A549 treated with Mapracorat at 1 μM for 4 hours (cell line): ENCODE results near the gene RTN4RL2. TPM values are rescaled to one million over a fixed set of nuclear protein-coding genes. Genes with fewer than 3 reads are reported as not detected.

Experiments
- total RNA-seq: library from RNA; stranded (reverse); fragments of 200-300 nt; extraction: Qiagen RNA extraction; gene quantifications from 5 replicates; pipeline ENCODE4 v1.2.3, GENCODE V29; 2022

RTN4RL2 gene
- total RNA-seq = 49.0 to 100 TPM (median 88.4 TPM) in 5 replicates

DNA sequence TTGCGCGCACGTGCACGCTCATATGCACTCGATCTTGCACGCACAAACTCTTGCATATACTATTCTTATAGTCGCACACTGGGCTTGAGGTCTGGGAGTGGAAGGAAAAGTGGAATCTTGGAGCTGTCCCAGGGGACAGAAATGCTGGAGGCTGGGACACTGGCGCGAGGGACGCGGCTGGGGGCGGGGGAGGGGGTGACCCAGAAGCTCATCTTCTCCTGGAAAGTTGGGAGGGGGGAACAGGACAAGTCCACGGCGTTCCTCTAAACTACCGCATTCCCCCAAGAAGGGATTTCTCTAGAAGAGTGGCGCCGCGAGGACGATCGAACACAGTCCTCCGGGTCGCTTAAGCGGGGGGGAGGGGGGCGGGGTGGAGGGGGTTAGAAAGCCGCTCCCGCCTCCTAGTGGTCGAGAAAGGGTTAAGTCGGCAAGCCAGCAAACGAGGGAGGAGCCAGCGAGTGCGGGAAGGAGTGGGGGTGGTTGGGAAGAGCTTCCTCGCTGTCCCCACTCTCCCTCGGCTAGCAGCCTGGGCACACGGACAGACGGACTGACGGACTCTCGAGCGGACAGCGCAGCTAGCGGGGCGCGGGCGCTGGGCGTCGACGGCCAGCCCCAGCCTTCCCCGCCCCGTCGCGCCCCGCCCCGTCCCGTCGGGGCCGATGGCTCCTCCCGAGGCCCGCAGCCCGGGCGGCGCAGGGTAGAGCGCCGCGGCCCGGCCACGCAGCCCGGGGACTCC lies at the start of gene RTN4RL2:
Gene RTN4RL2 (plus strand): TSS at position 507 of the 736 bp plus-strand sequence. CDS start 338 bp downstream, outside the sequence.

GRCh38 chr11:57426929-57427726 lies 33.2 kb upstream of the RTN4RL2 start, which contains the start of gene SLC43A3:
Gene SLC43A3 (minus strand): TSS chr11:57427121. CDS start chr11:57426172, 949 bp downstream.

DNA sequence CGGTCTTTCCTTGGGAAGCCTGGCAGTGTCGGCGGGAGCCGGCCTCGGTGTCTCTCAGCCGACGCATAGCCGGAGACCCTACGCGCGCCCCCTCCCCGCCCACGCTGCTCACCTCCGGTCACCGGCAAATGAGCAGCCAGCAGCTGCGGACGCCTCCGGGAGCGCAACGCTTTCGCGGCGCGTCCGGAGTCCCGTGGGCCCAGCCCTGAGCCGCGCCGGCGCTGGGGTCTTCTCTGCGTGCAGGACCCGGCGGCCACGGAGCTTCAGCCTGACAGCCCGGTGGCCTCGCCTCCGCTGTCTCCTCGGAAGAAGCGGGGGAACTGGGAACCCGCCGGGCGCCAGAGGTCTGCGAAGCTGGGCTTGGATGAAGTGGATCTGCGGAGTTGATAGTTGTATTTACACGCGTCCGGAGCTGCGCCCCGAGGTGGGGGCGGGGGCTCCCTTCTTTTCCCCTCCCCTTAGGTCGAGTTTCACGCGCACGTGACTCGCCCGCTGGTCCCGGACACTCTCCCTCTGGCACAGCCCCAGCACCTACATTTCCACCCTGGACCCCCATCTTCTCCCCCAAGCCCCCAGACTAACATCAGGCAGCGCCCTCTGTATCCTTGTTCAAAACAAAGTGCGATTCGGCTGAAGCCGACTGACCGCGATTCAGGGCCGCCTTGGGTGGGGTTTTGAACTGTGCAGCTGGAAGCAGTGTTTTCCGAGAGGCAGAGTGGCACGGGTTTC lies 55.2 kb downstream of the RTN4RL2 start, which contains the start of gene SLC43A1:
Gene SLC43A1 (minus strand): TSS at position 371 of the 729 bp plus-strand sequence. CDS start 1,591 bp downstream, outside the sequence.

Other genes starting within 250 kb of the RTN4RL2 start
- 0.05 to 0.07 TPM in 2 of 5 replicates, not detected in the others for gene APLNR, start 223.3 kb upstream of the RTN4RL2 start, total RNA-seq
- 69.6 to 91.9 TPM (median 88.9 TPM) in 5 replicates for gene TNKS1BP1, start 135.6 kb upstream of the RTN4RL2 start, total RNA-seq
- gene SSRP1, start 124.6 kb upstream of the RTN4RL2 start, total RNA-seq = 202 to 254 TPM (median 221 TPM) in 5 replicates
- 0.10 to 0.29 TPM (median 0.18 TPM) in 5 replicates for gene P2RX3, start 122.2 kb upstream of the RTN4RL2 start, total RNA-seq
- not detected in 5 replicates for gene PRG3, start 79.4 kb upstream of the RTN4RL2 start, total RNA-seq
- gene PRG2, start 69.9 kb upstream of the RTN4RL2 start, total RNA-seq = not detected in 5 replicates
- 0.26 to 0.55 TPM (median 0.45 TPM) in 5 replicates for gene SLC43A3, start 33.4 kb upstream of the RTN4RL2 start, total RNA-seq
- gene SLC43A1, start 55.2 kb downstream of the RTN4RL2 start, total RNA-seq = 2.1 to 3.3 TPM (median 2.6 TPM) in 5 replicates
- gene TIMM10, start 70.2 kb downstream of the RTN4RL2 start, total RNA-seq = 146 to 173 TPM (median 158 TPM) in 5 replicates
- not detected in 5 replicates for gene SMTNL1, start 77.1 kb downstream of the RTN4RL2 start, total RNA-seq
- gene UBE2L6, start 107.1 kb downstream of the RTN4RL2 start, total RNA-seq = 34.7 to 42.5 TPM (median 39.8 TPM) in 5 replicates
- gene SERPING1, start 137.2 kb downstream of the RTN4RL2 start, total RNA-seq = 0.63 to 1.0 TPM (median 0.83 TPM) in 5 replicates
- 0.13 to 0.41 TPM (median 0.18 TPM) in 5 replicates for gene YPEL4, start 189.4 kb downstream of the RTN4RL2 start, total RNA-seq
- 26.8 to 28.8 TPM (median 28.0 TPM) in 5 replicates for gene CLP1, start 197.2 kb downstream of the RTN4RL2 start, total RNA-seq
- 68.3 to 76.4 TPM (median 69.7 TPM) in 5 replicates for gene ZDHHC5, start 207.6 kb downstream of the RTN4RL2 start, total RNA-seq